ENCODE measurements around the gene PFN1.

DNA sequence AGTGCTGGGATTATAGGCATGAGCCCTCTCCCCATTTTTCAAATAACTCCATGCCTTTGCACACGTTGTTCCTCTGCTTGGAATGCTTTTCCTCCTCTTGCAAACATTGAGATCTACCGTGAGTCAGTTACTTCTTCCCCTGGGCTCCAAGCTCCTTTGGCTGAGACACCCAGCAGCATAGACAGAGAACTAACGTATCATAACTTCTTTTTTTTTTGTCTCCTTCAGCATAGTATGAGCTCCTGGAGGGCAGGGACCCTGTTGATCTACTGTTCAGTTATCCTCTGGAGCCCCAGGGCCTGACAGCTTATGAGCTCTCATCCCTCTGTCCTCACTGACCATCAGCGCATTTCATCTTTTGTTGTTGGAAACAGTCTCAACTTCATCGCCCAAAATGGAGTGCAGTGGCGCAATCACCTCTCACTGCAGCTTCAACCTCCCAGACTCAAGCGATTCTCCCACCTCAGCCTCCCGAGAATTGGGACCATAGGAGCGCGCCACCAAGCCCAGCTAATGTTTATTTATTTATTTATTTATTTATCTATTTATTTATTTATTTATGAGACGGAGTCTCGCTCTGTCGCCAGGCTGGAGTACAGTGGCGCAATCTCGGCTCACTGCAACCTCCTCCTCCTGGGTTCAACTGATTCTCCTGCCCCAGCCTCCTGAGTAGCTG is 17.1 kb upstream of the PFN1 start:
- no peak for TF ChIP-seq POLR2A (IDR thresholded peaks at IDR 0.05)
- TF ChIP-seq, protein P1, sequence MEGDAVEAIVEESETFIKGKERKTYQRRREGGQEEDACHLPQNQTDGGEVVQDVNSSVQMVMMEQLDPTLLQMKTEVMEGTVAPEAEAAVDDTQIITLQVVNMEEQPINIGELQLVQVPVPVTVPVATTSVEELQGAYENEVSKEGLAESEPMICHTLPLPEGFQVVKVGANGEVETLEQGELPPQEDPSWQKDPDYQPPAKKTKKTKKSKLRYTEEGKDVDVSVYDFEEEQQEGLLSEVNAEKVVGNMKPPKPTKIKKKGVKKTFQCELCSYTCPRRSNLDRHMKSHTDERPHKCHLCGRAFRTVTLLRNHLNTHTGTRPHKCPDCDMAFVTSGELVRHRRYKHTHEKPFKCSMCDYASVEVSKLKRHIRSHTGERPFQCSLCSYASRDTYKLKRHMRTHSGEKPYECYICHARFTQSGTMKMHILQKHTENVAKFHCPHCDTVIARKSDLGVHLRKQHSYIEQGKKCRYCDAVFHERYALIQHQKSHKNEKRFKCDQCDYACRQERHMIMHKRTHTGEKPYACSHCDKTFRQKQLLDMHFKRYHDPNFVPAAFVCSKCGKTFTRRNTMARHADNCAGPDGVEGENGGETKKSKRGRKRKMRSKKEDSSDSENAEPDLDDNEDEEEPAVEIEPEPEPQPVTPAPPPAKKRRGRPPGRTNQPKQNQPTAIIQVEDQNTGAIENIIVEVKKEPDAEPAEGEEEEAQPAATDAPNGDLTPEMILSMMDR (IDR thresholded peaks at IDR 0.05), result no peak

All from ovary (tissue), 3 donors.